Measurements from ENCODE around the gene GTSE1. TPM values are rescaled to one million over a fixed set of nuclear protein-coding genes. Genes with fewer than 3 reads are reported as not detected.

GTSE1 gene
- total RNA-seq, 1 experiment from 2014 or later, result 55.1 TPM

DNA sequence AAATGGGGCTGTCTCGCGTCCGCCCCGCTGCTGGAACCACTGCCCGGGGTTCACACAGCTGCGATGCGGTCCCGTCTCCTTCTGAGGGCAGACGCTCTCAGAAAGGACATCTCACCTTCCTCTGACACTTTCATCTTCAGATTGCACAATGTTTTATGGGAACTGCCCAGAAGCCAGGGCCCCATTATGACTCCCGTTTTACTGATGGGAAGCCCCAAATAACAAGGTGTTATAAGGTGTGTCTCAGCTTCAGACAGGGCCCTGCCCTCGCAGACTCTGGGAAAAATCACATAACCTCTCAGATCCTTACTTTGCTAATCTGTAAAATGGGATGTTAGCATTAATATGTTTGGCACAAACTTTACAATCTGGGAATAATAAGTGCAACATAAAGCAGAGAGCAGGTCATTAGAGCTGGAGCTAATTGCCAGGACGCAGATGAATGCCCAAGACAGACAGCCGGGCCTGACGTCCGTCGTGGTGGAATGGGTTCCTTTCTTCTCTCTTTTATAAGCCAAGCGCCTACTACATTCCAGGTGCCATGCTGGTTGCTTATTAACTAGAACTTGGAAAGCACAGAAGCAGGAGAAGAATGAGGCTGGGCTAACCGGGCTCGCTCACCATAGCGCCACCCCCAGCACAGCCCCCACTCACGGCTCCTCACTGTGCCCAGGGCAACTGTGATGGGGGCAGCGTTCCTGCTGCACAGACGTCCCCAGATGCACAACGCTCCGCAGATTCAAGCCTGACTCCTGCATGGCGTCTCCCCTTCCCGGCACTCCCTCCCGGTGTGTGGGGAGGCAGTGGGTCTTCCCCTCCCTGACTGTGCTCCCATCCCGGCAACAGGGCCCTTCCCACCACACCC lies 82.6 kb downstream of the GTSE1 start:
- H3K4me1 Mint-ChIP-seq (ENCODE audit: low read depth, unreplicated experiment), result peaks cover 47% of the 10 kb centered on the region
- POLR2A ChIA-PET, result no interaction called here
- CTCF ChIA-PET, result interaction anchor here (1.1 to 2.1 kb wide), 2 partner anchors 12 to 24 kb away, joined by 4 to 17 read pairs; no protein-coding TSS in a partner anchor
- H3K4me3 Mint-ChIP-seq (ENCODE audit: unreplicated experiment), result peak overlapping the region; percentile 54
- TF ChIP-seq, protein P1, sequence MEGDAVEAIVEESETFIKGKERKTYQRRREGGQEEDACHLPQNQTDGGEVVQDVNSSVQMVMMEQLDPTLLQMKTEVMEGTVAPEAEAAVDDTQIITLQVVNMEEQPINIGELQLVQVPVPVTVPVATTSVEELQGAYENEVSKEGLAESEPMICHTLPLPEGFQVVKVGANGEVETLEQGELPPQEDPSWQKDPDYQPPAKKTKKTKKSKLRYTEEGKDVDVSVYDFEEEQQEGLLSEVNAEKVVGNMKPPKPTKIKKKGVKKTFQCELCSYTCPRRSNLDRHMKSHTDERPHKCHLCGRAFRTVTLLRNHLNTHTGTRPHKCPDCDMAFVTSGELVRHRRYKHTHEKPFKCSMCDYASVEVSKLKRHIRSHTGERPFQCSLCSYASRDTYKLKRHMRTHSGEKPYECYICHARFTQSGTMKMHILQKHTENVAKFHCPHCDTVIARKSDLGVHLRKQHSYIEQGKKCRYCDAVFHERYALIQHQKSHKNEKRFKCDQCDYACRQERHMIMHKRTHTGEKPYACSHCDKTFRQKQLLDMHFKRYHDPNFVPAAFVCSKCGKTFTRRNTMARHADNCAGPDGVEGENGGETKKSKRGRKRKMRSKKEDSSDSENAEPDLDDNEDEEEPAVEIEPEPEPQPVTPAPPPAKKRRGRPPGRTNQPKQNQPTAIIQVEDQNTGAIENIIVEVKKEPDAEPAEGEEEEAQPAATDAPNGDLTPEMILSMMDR (IDR thresholded peaks at IDR 0.05; ENCODE audit: insufficient read depth in 1 of 2, low read depth in 1 of 2, low read length in 1 of 2, severe bottlenecking in 1 of 2, unreplicated experiment in 1 of 2), result no peak
- BruUV-seq (replicated peaks), result no TSS peak
- DNase-seq, result peak in 1 of 2 experiments; percentile 53
- peaks cover 62% of the 10 kb centered on the region for H3K36me3 Mint-ChIP-seq (ENCODE audit: insufficient read depth, unreplicated experiment)
- Histone ChIP-seq H3K4me3 (ENCODE audit: low read depth, low read length) (no peak overlapping the region), H3K27me3 (replicated peaks; ENCODE audit: control insufficient read depth, insufficient read depth, low read length) (no peaks in the 10 kb centered on the region), H3K4me1 (peaks cover 40% of the 10 kb centered on the region), H3K36me3 (ENCODE audit: control insufficient read depth, insufficient read depth, low read length) (0 out of 2 replicates have a peak, but pooled peaks cover 2% of the 10 kb centered on the region), H3K9me3 (peaks cover 13% of the 10 kb centered on the region)
- H3K27me3 Mint-ChIP-seq (ENCODE audit: insufficient read depth, unreplicated experiment), result no peaks in the 10 kb centered on the region
- peak overlapping the region; percentile 99 for H3K27ac Mint-ChIP-seq (ENCODE audit: unreplicated experiment)
- intact Hi-C loops (cut with micrococcal nuclease; ENCODE audit: unreplicated experiment), result loop anchor here (5.0 kb wide), 1 partner anchor 53 kb away; no protein-coding TSS in a partner anchor
- H3K9me3 Mint-ChIP-seq (ENCODE audit: unreplicated experiment), result peaks cover 23% of the 10 kb centered on the region

DNA sequence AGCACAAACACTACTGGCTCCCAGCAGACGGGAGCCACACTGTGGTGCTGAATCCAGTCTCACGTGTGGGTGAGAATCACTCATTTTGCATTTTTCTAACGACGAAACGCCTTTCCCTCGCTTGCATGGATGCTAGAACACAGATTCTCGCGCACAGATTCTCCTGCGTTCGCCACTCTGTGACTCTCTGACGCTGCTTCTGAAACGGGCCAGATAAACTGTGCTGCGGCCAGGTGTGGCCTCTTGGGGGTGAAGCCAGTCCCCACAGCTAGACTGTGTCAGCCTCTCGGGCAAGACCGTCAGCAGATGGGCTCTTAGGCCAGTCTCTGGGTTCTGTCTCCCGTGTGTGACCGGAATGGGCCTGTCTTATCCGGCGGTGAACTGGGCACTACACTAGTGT lies 83.4 kb downstream of the GTSE1 start:
- BruUV-seq (replicated peaks), result no TSS peak
- H3K36me3 ChIP-seq (ENCODE audit: control insufficient read depth, insufficient read depth, low read length), result 0 out of 2 replicates have a peak, but pooled peaks cover 2% of the 10 kb centered on the region
- TF ChIP-seq, protein P1 (IDR thresholded peaks at IDR 0.05; ENCODE audit: insufficient read depth in 1 of 2, low read depth in 1 of 2, low read length in 1 of 2, severe bottlenecking in 1 of 2, unreplicated experiment in 1 of 2), result no peak
- H3K27me3 ChIP-seq (replicated peaks; ENCODE audit: control insufficient read depth, insufficient read depth, low read length), result no peaks in the 10 kb centered on the region
- intact Hi-C loops (cut with micrococcal nuclease; ENCODE audit: unreplicated experiment), result no loop called here
- ChIA-PET CTCF (no interaction called here), POLR2A (no interaction called here)
- Mint-ChIP-seq H3K36me3 (ENCODE audit: insufficient read depth, unreplicated experiment) (peaks cover 58% of the 10 kb centered on the region), H3K4me1 (ENCODE audit: low read depth, unreplicated experiment) (peaks cover 47% of the 10 kb centered on the region), H3K27ac (ENCODE audit: unreplicated experiment) (peak overlapping the region; percentile 99), H3K9me3 (ENCODE audit: unreplicated experiment) (peaks cover 23% of the 10 kb centered on the region), H3K27me3 (ENCODE audit: insufficient read depth, unreplicated experiment) (no peaks in the 10 kb centered on the region), H3K4me3 (ENCODE audit: unreplicated experiment) (peak overlapping the region; percentile 54)
- DNase-seq, result no peak
- peaks cover 13% of the 10 kb centered on the region for H3K9me3 ChIP-seq
- no peak overlapping the region for H3K4me3 ChIP-seq (ENCODE audit: low read depth, low read length)
- H3K4me1 ChIP-seq, result peaks cover 40% of the 10 kb centered on the region

Other genes starting within 250 kb of the GTSE1 start
- gene PPARA, start 146.3 kb upstream of the GTSE1 start, total RNA-seq (2022), result 13.4 and 15.9 TPM in 2 replicates
- gene CDPF1, start 46.6 kb upstream of the GTSE1 start, total RNA-seq (2022), result 7.2 and 8.8 TPM in 2 replicates
- gene PKDREJ, start 33.5 kb upstream of the GTSE1 start, total RNA-seq (2022), result 0.05 TPM in 1 of 2 replicates, not detected in the other
- gene TTC38, start 28.9 kb upstream of the GTSE1 start, total RNA-seq (2022), result 44.5 and 48.9 TPM in 2 replicates
- gene TRMU, start 38.8 kb downstream of the GTSE1 start, total RNA-seq (2022), result 73.9 and 78.4 TPM in 2 replicates
- 29.5 and 33.2 TPM in 2 replicates for gene CELSR1, start 240.8 kb downstream of the GTSE1 start, total RNA-seq (2022)